ENCODE measurements around the gene NT5C2.

Gene NT5C2

DNA sequence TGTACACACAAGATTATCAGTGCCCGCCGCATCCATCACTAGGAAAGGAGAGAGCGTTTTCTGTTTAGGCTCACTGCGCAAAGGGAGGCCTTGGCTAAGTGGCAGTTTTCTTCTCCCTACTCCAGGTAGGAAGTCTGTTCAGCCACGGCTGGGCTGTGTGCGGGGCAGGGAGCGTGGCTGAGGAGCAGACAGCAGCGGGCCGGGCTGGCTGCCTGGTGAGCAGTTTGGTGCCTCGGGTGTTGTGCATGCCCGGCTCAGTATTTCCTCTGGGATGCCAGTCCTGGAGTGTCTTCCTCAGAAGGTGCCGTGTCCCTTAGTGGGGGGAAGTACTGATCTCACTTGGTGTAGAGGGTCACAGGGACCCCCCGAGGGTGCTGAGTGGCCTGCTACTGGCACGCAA, 114.4 kb downstream of the NT5C2 start:
- no peaks in the 10 kb centered on the region for H3K27me3 ChIP-seq (ENCODE audit: insufficient read depth, low read length, poor library complexity, severe bottlenecking)
- no peaks in the 10 kb centered on the region for H4K20me1 ChIP-seq (ENCODE audit: insufficient read depth, low read length, poor library complexity, severe bottlenecking)
- no peaks in the 10 kb centered on the region for H3K79me2 ChIP-seq (ENCODE audit: insufficient read depth, low read length)
- H3K4me2 ChIP-seq (ENCODE audit: low read depth, low read length, poor library complexity, severe bottlenecking), result no peak overlapping the region
- no peaks in the 10 kb centered on the region for H3K9me2 ChIP-seq (replicated peaks; ENCODE audit: low read depth, low read length)
- H2AFZ ChIP-seq (ENCODE audit: low read length), result no peak overlapping the region
- H3K36me3 ChIP-seq (ENCODE audit: insufficient read depth, low read length), result peaks cover 16% of the 10 kb centered on the region; the same call in 1 of the 2 replicates
- no peaks in the 10 kb centered on the region for H3K9me3 ChIP-seq (ENCODE audit: insufficient read depth, low read depth, low read length)
- no peaks in the 10 kb centered on the region for H3F3A ChIP-seq (ENCODE audit: low read depth)
- TF ChIP-seq, protein P1, sequence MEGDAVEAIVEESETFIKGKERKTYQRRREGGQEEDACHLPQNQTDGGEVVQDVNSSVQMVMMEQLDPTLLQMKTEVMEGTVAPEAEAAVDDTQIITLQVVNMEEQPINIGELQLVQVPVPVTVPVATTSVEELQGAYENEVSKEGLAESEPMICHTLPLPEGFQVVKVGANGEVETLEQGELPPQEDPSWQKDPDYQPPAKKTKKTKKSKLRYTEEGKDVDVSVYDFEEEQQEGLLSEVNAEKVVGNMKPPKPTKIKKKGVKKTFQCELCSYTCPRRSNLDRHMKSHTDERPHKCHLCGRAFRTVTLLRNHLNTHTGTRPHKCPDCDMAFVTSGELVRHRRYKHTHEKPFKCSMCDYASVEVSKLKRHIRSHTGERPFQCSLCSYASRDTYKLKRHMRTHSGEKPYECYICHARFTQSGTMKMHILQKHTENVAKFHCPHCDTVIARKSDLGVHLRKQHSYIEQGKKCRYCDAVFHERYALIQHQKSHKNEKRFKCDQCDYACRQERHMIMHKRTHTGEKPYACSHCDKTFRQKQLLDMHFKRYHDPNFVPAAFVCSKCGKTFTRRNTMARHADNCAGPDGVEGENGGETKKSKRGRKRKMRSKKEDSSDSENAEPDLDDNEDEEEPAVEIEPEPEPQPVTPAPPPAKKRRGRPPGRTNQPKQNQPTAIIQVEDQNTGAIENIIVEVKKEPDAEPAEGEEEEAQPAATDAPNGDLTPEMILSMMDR (conservative IDR thresholded peaks at IDR 0.05; ENCODE audit: low read length), result no peak
- no peak for TF ChIP-seq EZH2phosphoT487 (IDR thresholded peaks at IDR 0.05; ENCODE audit: borderline replicate concordance)
- no peak overlapping the region for H3K4me3 ChIP-seq (ENCODE audit: low read length, poor library complexity, severe bottlenecking)
- no peak overlapping the region for H3K9ac ChIP-seq (ENCODE audit: low read depth, low read length, poor library complexity, severe bottlenecking)
- no peaks in the 10 kb centered on the region for H3K4me1 ChIP-seq (ENCODE audit: insufficient read depth, low read length, poor library complexity, severe bottlenecking)

DNA sequence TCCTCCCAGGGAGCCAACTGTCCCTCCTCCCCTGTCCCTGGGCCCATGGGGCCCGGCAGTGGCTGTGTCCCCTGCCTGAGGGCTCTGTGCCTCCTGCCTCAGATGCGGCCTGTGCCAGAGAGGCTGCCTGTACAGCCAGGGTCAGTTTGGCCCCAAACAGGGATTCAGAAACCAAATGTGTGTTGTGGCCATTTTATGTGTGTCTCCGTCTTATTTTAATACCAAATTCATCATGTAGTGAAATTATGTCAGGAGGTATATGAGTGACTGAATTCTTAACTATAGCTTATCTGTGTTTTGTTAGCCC, 114.8 kb downstream of the NT5C2 start:
- TF ChIP-seq EZH2phosphoT487 (IDR thresholded peaks at IDR 0.05; ENCODE audit: borderline replicate concordance), result no peak
- TF ChIP-seq, protein P1 (conservative IDR thresholded peaks at IDR 0.05; ENCODE audit: low read length), result no peak
- H3K4me1 ChIP-seq (ENCODE audit: insufficient read depth, low read length, poor library complexity, severe bottlenecking), result no peaks in the 10 kb centered on the region

DNA sequence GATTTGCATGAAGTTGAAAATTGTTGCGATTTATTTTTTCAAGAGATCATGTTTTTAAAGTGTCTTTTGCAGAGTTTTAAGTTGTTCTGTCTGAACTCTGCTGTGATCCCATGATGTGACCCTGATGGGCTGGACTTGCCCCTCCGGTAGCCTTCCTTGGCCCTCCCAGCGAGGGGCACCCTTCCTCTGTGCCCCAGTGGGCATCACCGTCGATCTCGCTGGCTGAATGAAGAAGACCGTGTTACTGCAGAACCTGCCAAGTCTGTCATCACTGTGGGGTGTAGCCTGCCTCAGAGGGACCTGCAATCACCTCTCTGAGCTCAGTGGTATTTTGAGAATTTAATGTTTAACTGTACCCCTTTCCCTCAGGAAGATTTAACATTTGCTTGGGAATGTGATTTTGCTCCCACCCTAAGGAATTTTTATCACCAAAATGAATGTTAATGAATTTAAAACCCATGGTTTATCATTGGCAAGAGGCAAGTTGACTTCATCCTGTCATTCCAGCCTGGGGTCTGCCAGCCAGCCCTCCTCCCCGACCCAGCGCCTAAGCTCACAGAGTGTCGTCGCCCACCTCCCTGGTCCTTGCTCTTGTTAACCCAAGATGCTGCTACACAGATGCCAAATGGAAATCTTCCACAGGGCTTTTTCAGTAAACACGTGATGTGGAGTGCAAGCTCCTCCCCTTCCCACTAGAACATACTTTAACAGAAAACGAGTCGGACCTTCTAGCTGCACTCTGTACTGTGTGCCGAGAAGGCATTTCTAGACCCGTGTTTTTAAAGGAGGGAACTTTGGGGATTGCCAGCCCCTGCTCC, 115.4 kb downstream of the NT5C2 start:
- Histone ChIP-seq H3K79me2 (ENCODE audit: insufficient read depth, low read length) (no peaks in the 10 kb centered on the region), H2AFZ (ENCODE audit: low read length) (no peak overlapping the region), H3K27me3 (ENCODE audit: insufficient read depth, low read length, poor library complexity, severe bottlenecking) (no peaks in the 10 kb centered on the region), H3K4me1 (ENCODE audit: insufficient read depth, low read length, poor library complexity, severe bottlenecking) (no peaks in the 10 kb centered on the region), H3K4me2 (ENCODE audit: low read depth, low read length, poor library complexity, severe bottlenecking) (no peak overlapping the region), H4K20me1 (ENCODE audit: insufficient read depth, low read length, poor library complexity, severe bottlenecking) (no peaks in the 10 kb centered on the region), H3F3A (ENCODE audit: low read depth) (no peaks in the 10 kb centered on the region), H3K9me3 (ENCODE audit: insufficient read depth, low read depth, low read length) (no peaks in the 10 kb centered on the region), H3K36me3 (ENCODE audit: insufficient read depth, low read length) (peaks cover 11% of the 10 kb centered on the region; the same call in 1 of the 2 replicates), H3K9me2 (replicated peaks; ENCODE audit: low read depth, low read length) (no peaks in the 10 kb centered on the region), H3K4me3 (ENCODE audit: low read length, poor library complexity, severe bottlenecking) (no peak overlapping the region), H3K9ac (ENCODE audit: low read depth, low read length, poor library complexity, severe bottlenecking) (no peak overlapping the region)
- TF ChIP-seq, protein P1 (conservative IDR thresholded peaks at IDR 0.05; ENCODE audit: low read length), result no peak
- TF ChIP-seq EZH2phosphoT487 (IDR thresholded peaks at IDR 0.05; ENCODE audit: borderline replicate concordance), result no peak

More for the DNA sequence above, 114.8 kb downstream of the NT5C2 start:
- H3K27me3 ChIP-seq (ENCODE audit: insufficient read depth, low read length, poor library complexity, severe bottlenecking), result no peaks in the 10 kb centered on the region
- H3K79me2 ChIP-seq (ENCODE audit: insufficient read depth, low read length), result no peaks in the 10 kb centered on the region
- no peak overlapping the region for H3K4me2 ChIP-seq (ENCODE audit: low read depth, low read length, poor library complexity, severe bottlenecking)
- H3K9me3 ChIP-seq (ENCODE audit: insufficient read depth, low read depth, low read length), result no peaks in the 10 kb centered on the region
- no peaks in the 10 kb centered on the region for H3K9me2 ChIP-seq (replicated peaks; ENCODE audit: low read depth, low read length)
- no peaks in the 10 kb centered on the region for H3F3A ChIP-seq (ENCODE audit: low read depth)
- peaks cover 12% of the 10 kb centered on the region; the same call in 1 of the 2 replicates for H3K36me3 ChIP-seq (ENCODE audit: insufficient read depth, low read length)
- H4K20me1 ChIP-seq (ENCODE audit: insufficient read depth, low read length, poor library complexity, severe bottlenecking), result no peaks in the 10 kb centered on the region
- H2AFZ ChIP-seq (ENCODE audit: low read length), result no peak overlapping the region
- H3K4me3 ChIP-seq (ENCODE audit: low read length, poor library complexity, severe bottlenecking), result no peak overlapping the region
- H3K9ac ChIP-seq (ENCODE audit: low read depth, low read length, poor library complexity, severe bottlenecking), result no peak overlapping the region

All from Loucy (cell line).